Activated naive CD4-positive, alpha-beta T cell treated with anti-CD3 and anti-CD28 coated beads for 36 hours (primary cell): Measurements from ENCODE around the gene THSD8. TPM values are rescaled to one million over a fixed set of nuclear protein-coding genes. Genes with fewer than 3 reads are reported as not detected.
A peak's percentile ranks its signal among the peaks of the same experiment; 100 is the strongest.
"Not testable (repeated sequence)": the region's sequence is repeated elsewhere in the genome, so short reads cannot be mapped to it uniquely, and the experiment has no call there.

Experiments
- CTCF ChIA-PET: fragments of 350-600 bp; sonication (Branson Sonifier 250); formaldehyde crosslinking; loops from one replicate; lab custom pipeline; 2021; ENCODE audit warnings: antibody characterized with exemption; lab: Charles Lee
- DNase-seq: peaks from one replicate; pipeline ENCODE4 v3.0.0-alpha.2; 2020
- H3K27ac Mint-ChIP-seq: one replicate; pipeline ENCODE4 v1.8.0; 2021; ENCODE audit warnings: mild to moderate bottlenecking, mixed read lengths
- H3K27me3 Mint-ChIP-seq: one replicate; pipeline ENCODE4 v1.8.0; 2021; ENCODE audit warnings: low read depth, mixed read lengths
- H3K36me3 Mint-ChIP-seq: one replicate; pipeline ENCODE4 v1.8.0; 2021; ENCODE audit warnings: low read depth, mixed read lengths
- H3K4me1 Mint-ChIP-seq: one replicate; pipeline ENCODE4 v1.8.0; 2021; ENCODE audit warnings: low read depth, mixed read lengths
- H3K4me3 Mint-ChIP-seq: one replicate; pipeline ENCODE4 v1.8.0; 2021; ENCODE audit warnings: mild to moderate bottlenecking, moderate library complexity, mixed read lengths
- H3K9me3 Mint-ChIP-seq: one replicate; pipeline ENCODE4 v1.8.0; 2021; ENCODE audit warnings: mixed read lengths
- intact Hi-C: fragments of 100-400 bp; cut with micrococcal nuclease; formaldehyde crosslinking; loops from one replicate; pipeline ENCODE4 v1.15.1; 2023
- total RNA-seq, 2 experiments: library from RNA; stranded (reverse); gene quantifications; one replicate each; pipeline ENCODE4 v1.2.3, GENCODE V29; 2021

The THSD8 gene
- total RNA-seq, 2 experiments from 2014 or later, result 41.4 to 43.2 TPM

GRCh38 chr19:12815088-12815487 lies 13.2 kb downstream of the THSD8 start:
- H3K4me3 Mint-ChIP-seq, result no peak overlapping the region
- H3K4me1 Mint-ChIP-seq, result no peaks in the 10 kb centered on the region
- no peaks in the 10 kb centered on the region for H3K9me3 Mint-ChIP-seq
- H3K36me3 Mint-ChIP-seq, result peaks cover 23% of the 10 kb centered on the region
- intact Hi-C loops, result no loop called here
- DNase-seq, result no peak
- no peak overlapping the region for H3K27ac Mint-ChIP-seq
- no peaks in the 10 kb centered on the region for H3K27me3 Mint-ChIP-seq
- CTCF ChIA-PET, result interaction anchor here (0.6 kb wide), 1 partner anchor 65 kb away, joined by 6 read pairs; no protein-coding TSS in a partner anchor

DNA sequence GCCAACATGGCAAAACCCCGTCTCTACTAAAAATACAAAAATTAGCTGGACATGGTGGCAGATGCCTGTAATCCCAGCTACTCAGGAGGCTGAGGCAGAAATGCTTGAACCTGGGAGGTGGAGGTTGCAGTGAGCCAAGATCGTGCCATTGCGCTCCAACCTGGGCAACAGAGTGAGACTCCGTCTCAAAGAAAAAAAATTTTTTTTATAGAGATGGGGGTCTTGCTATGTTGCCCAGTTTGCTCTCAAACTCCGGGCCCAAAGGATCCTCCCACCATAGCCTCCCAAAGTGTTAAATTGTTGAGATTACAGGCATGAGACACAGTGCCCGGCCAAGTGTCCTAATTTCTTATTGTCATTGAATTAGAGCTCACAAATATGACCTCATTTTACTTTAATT lies 15.3 kb downstream of the THSD8 start:
- H3K36me3 Mint-ChIP-seq, result peaks cover 25% of the 10 kb centered on the region
- intact Hi-C loops, H3K9me3 Mint-ChIP-seq, H3K4me1 Mint-ChIP-seq, H3K4me3 Mint-ChIP-seq, DNase-seq, H3K27me3 Mint-ChIP-seq, H3K27ac Mint-ChIP-seq: not testable (repeated sequence)
- CTCF ChIA-PET, result interaction anchor here (1.2 to 2.5 kb wide), 3 partner anchors 30 to 59 kb away, joined by 3 to 8 read pairs (median 4); no protein-coding TSS in a partner anchor

DNA sequence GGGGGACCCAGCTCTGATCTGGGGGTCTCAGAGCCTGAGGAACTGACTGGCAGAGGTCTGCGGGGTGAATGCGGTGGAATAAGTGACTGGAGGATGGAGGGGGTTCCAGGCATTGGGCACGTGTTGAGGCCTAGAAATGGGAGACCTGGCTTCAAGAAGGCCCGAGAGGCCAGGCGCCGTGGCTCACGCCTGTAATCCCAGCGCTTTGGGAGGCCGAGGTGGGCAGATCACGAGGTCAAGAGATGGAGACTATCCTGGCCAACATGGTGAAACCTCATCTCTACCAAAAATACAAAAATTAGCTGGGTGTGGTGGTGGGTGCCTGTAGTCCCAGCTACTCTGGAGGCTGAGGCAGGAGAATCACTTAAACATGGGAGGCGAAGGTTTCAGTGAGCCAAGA lies 15.9 kb downstream of the THSD8 start:
- H3K27me3 Mint-ChIP-seq, H3K27ac Mint-ChIP-seq, H3K9me3 Mint-ChIP-seq, H3K4me3 Mint-ChIP-seq, H3K4me1 Mint-ChIP-seq, intact Hi-C loops, DNase-seq: not testable (repeated sequence)
- peaks cover 20% of the 10 kb centered on the region for H3K36me3 Mint-ChIP-seq
- CTCF ChIA-PET, result interaction anchor here (0.6 to 2.5 kb wide), 3 partner anchors 29 to 60 kb away, joined by 3 to 8 read pairs (median 3); no protein-coding TSS in a partner anchor

GRCh38 chr19:12821761-12822160 lies 19.9 kb downstream of the THSD8 start:
- intact Hi-C loops, result no loop called here
- peaks cover 18% of the 10 kb centered on the region for H3K27me3 Mint-ChIP-seq
- peaks cover 6% of the 10 kb centered on the region for H3K36me3 Mint-ChIP-seq
- no peak for DNase-seq
- H3K27ac Mint-ChIP-seq, result no peak overlapping the region
- no peak overlapping the region for H3K4me3 Mint-ChIP-seq
- H3K9me3 Mint-ChIP-seq, result peaks cover 6% of the 10 kb centered on the region
- H3K4me1 Mint-ChIP-seq, result peaks cover 7% of the 10 kb centered on the region
- CTCF ChIA-PET, result interaction anchor here (1.4 kb wide), 1 partner anchor 25 kb away, joined by 3 read pairs; no protein-coding TSS in a partner anchor

- H3K27me3 Mint-ChIP-seq, result peaks cover 40% of the 10 kb centered on the region
- intact Hi-C loops, result no loop called here
- peaks cover 6% of the 10 kb centered on the region for H3K9me3 Mint-ChIP-seq
- DNase-seq, result peak; percentile 41
- no peak overlapping the region for H3K4me3 Mint-ChIP-seq
- H3K36me3 Mint-ChIP-seq, result peaks cover 3% of the 10 kb centered on the region
- H3K4me1 Mint-ChIP-seq, result peaks cover 7% of the 10 kb centered on the region
- CTCF ChIA-PET, result interaction anchor here (0.5 to 2.2 kb wide), 9 partner anchors 10 to 267 kb away, joined by 3 to 10 read pairs (median 4); no protein-coding TSS in a partner anchor
- H3K27ac Mint-ChIP-seq, result no peak overlapping the region
These were observed 23.6 kb downstream of the THSD8 start for GRCh38 chr19:12825254-12826131.

DNA sequence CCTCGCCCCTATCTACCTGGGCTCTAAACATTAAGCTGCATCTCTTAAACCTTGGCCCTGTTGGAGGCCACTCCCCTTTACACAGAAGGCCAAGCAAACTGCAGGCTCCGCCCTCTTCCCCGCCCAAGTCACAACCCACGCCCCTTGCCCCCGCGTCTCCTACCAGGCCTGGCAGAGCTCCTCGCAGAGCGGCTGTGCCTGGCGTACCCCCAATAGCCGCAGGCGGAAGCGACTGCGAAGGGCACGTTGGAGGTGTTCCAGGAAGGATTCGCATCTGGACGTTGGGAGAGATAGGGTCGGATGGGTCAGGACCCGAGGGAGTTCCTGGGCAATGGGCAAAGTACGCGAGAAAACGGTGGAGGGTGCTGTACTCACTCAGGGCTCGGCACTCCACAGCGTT lies 26.6 kb downstream of the THSD8 start:
- Mint-ChIP-seq H3K9me3 (no peaks in the 10 kb centered on the region), H3K4me3 (no peak overlapping the region), H3K4me1 (peaks cover 14% of the 10 kb centered on the region), H3K27me3 (peaks cover 61% of the 10 kb centered on the region), H3K27ac (no peak overlapping the region), H3K36me3 (no peaks in the 10 kb centered on the region)
- CTCF ChIA-PET, result interaction anchor here (0.9 to 1.4 kb wide), 4 partner anchors 10 to 68 kb away, joined by 3 to 6 read pairs (median 3); no protein-coding TSS in a partner anchor
- intact Hi-C loops, result no loop called here
- peak; percentile 28 for DNase-seq

DNA sequence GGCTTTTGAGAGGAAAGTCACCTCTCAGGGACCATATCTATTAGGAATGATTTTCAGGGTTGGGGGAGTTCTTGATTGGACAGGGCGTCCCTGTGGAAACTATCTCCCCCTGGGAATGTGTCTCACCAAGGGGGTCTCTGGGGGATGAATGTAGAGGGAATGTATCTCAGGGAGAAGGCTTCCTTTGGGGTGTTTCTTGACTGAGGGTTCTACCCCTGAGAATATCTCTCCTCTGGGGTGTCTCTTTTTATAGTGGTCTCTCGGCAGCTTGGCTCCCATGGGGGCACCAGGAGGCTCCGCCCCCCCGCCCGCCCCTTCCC lies 31.5 kb downstream of the THSD8 start:
- Mint-ChIP-seq H3K9me3 (no peaks in the 10 kb centered on the region), H3K36me3 (no peaks in the 10 kb centered on the region), H3K4me1 (peaks cover 19% of the 10 kb centered on the region), H3K27ac (no peak overlapping the region), H3K4me3 (no peak overlapping the region), H3K27me3 (peaks cover 71% of the 10 kb centered on the region)
- intact Hi-C loops, result no loop called here
- CTCF ChIA-PET, result interaction anchor here (1.6 to 2.0 kb wide), 2 partner anchors 14 to 37 kb away, joined by 4 to 5 read pairs; no protein-coding TSS in a partner anchor
- DNase-seq, result no peak

DNA sequence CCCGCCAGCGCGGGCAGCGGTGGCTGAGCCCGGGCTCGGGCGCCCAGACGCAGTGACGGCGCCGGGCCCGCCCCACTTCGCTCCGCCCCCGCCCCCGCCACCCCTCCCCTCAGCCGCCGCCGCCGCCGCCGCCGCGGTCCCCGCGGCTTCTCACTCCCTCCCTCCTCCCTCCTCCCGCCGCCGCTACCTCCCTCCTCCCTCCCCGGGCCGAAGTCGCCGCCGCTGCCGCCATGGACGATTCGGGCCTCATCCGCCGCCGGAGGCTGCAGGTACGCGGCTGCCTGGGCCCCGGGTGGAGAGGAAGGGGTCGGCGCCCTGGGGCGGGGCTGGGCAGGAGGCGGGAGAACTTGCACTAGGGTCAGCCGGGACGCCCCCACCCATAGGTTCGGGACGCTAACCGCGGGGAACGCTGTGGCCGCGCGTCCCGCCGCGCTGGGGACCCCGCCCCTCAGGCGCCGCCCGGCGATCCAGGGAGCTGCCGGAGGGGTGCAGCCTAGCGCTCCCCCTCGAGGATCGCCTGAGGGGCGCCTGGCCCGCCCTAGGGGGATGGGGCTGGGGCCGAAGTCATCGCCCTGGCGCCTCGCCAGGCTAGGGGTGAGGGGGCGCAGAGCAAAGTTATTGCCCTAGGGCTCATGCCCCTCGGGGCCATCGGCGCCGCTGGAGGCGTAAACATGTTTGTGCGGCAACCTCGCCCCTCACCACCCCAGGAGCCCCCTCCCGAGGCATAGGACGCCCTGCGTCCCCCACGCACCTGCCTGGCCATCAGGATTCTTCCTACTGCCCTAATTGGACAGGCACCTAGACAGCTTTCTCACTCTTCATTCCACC lies 32.1 kb downstream of the THSD8 start:
- peaks cover 19% of the 10 kb centered on the region for H3K4me1 Mint-ChIP-seq
- no peak overlapping the region for H3K4me3 Mint-ChIP-seq
- no peaks in the 10 kb centered on the region for H3K9me3 Mint-ChIP-seq
- H3K36me3 Mint-ChIP-seq, result no peaks in the 10 kb centered on the region
- H3K27me3 Mint-ChIP-seq, result peaks cover 68% of the 10 kb centered on the region
- CTCF ChIA-PET, result interaction anchor here (1.2 to 2.0 kb wide), 3 partner anchors 13 to 73 kb away, joined by 4 to 5 read pairs (median 4); no protein-coding TSS in a partner anchor
- no peak overlapping the region for H3K27ac Mint-ChIP-seq
- peak; percentile 43 for DNase-seq
- intact Hi-C loops, result no loop called here

- DNase-seq, result no peak
- no peak within 1 kb of the TSS for H3K27ac Mint-ChIP-seq
- no peak within 1 kb of the TSS for H3K4me3 Mint-ChIP-seq
- no peaks in the 10 kb centered on the region for H3K9me3 Mint-ChIP-seq
- intact Hi-C loops, result no loop called here
- CTCF ChIA-PET, result interaction anchor here (1.2 to 2.0 kb wide), 3 partner anchors 13 to 74 kb away, joined by 4 to 5 read pairs (median 4); no protein-coding TSS in a partner anchor
- H3K36me3 Mint-ChIP-seq, result no peaks in the 10 kb centered on the region
- peaks cover 24% of the 10 kb centered on the region for H3K4me1 Mint-ChIP-seq
- peaks cover 69% of the 10 kb centered on the region for H3K27me3 Mint-ChIP-seq
These were observed 32.7 kb downstream of the THSD8 start, which contains the start of gene RTBDN for GRCh38 chr19:12834566-12834943. Gene RTBDN (minus strand): TSS chr19:12834579. CDS start chr19:12829979, 4,600 bp downstream.

- Mint-ChIP-seq H3K27ac (no peak overlapping the region), H3K9me3 (no peaks in the 10 kb centered on the region), H3K27me3 (peaks cover 69% of the 10 kb centered on the region), H3K36me3 (no peaks in the 10 kb centered on the region), H3K4me1 (peaks cover 27% of the 10 kb centered on the region), H3K4me3 (no peak overlapping the region)
- intact Hi-C loops, result no loop called here
- CTCF ChIA-PET, result interaction anchor here (1.2 to 2.0 kb wide), 3 partner anchors 12 to 75 kb away, joined by 4 to 5 read pairs (median 4); no protein-coding TSS in a partner anchor
- DNase-seq, result peak; percentile 21
These were observed 33.3 kb downstream of the THSD8 start for GRCh38 chr19:12834976-12835757.

DNA sequence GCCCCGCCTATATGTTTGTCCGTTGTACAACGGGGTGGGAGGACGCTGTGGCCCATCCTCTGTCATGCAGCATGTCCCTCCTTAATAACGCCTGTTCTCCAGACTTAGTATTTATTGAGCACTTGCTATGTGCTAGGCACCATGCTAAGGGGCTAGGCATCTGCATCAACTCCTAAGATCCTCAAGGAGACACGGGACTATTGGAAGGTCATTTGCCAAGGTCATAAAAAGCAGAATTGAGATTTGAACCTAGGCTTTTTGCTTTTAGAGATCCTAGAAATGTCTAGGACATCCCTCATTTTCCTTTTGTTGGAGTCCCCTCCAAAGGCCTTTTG lies 34.6 kb downstream of the THSD8 start:
- CTCF ChIA-PET, result interaction anchor here (0.8 to 1.3 kb wide), 4 partner anchors 12 to 129 kb away, joined by 3 to 6 read pairs (median 4); no protein-coding TSS in a partner anchor
- Mint-ChIP-seq H3K9me3 (no peaks in the 10 kb centered on the region), H3K4me3 (no peak overlapping the region)

More for the DNA sequence above, 34.6 kb downstream of the THSD8 start:
- no peak for DNase-seq
- intact Hi-C loops, result no loop called here
- H3K4me1 Mint-ChIP-seq, result peaks cover 38% of the 10 kb centered on the region
- H3K36me3 Mint-ChIP-seq, result no peaks in the 10 kb centered on the region
- no peak overlapping the region for H3K27ac Mint-ChIP-seq
- H3K27me3 Mint-ChIP-seq, result peaks cover 73% of the 10 kb centered on the region
